K562 (cell line): ENCODE measurements around the gene C12orf75. TPM values are rescaled to one million over a fixed set of nuclear protein-coding genes. Genes with fewer than 3 reads are reported as not detected.
"Not testable (repeated sequence)": the region's sequence is repeated elsewhere in the genome, so short reads cannot be mapped to it uniquely, and the experiment has no call there.

ENCODE experiments used
- ATAC-seq: fragments of 200-7000 bp; cut with Tn5 transposase; 3 replicates; pipeline ENCODE4 v1.9.1; 2020; ENCODE audit warnings: moderate library complexity
- BruUV-seq: library from RNA; stranded (reverse); fragments of 400-500 nt; replicated peaks from 2 replicates; lab custom pipeline; 2021; lab: Mats Ljungman, UMichigan
- CTCF ChIA-PET: fragments of 300-600 bp; formaldehyde crosslinking; extraction: SDS; loops from one replicate; lab custom pipeline; 2021; ENCODE audit warnings: low intra/inter-chr PET ratio; lab: Yijun Ruan, JAX
- POLR2A ChIA-PET: fragments of 300-600, 350-650 bp; sonication (Branson Sonifier 250); formaldehyde crosslinking; extraction: SDS; loops from one replicate; lab custom pipeline; 2021; ENCODE audit warnings: antibody characterized with exemption, inconsistent platforms; lab: Yijun Ruan, JAX
- DNase-seq, 4 experiments: peaks; one replicate each; pipeline versions ENCODE4 v3.0.0 to v3.0.0-alpha.2; 2011 to 2018; ENCODE audit warnings: low spot score in 3 of 4, mixed read lengths in 3 of 4; ENCODE audit errors: extremely low read depth in 1 of 4
- FAIRE-seq: peaks from 2 replicates; lab custom pipeline; 2011; peaks lifted over from hg19 to GRCh38; lab: Jason Lieb, UNC
- H2AFZ ChIP-seq: 2 replicates; pipeline ENCODE4 v1.6.0; 2011; ENCODE audit warnings: low read depth, low read length, control low read depth, inconsistent platforms
- H3K27ac ChIP-seq: fragments of 200-600 bp; 3 replicates; pipeline ENCODE4 v1.8.0; 2011; ENCODE audit warnings: low read depth, mild to moderate bottlenecking, control low read depth, inconsistent platforms, low read length, moderate library complexity, mixed read lengths; ENCODE audit errors: extremely low read depth
- H3K27me3 ChIP-seq, 2 experiments: fragments of 300-600 bp in 1 of 2; 2 replicates in 1 of 2; 3 replicates in 1 of 2; pipeline versions ENCODE4 v1.6.0 to v1.8.0; 2011; ENCODE audit warnings: inconsistent platforms in 2 of 2, low read length in 2 of 2, mild to moderate bottlenecking in 1 of 2, mixed read lengths in 1 of 2, moderate library complexity in 1 of 2; ENCODE audit not compliant: control insufficient read depth in 2 of 2, insufficient read depth in 2 of 2
- H3K36me3 ChIP-seq: fragments of 300-600 bp; 3 replicates; pipeline ENCODE4 v1.8.0; 2011; ENCODE audit warnings: mild to moderate bottlenecking, low read length, inconsistent platforms; ENCODE audit not compliant: control insufficient read depth, insufficient read depth
- H3K4me1 ChIP-seq, 2 experiments: fragments of 200-600 bp in 1 of 2; replicated peaks in 1 of 2; 2 replicates in 1 of 2; 3 replicates in 1 of 2; pipeline versions ENCODE4 v1.5.1 to v1.8.0; 2011; ENCODE audit warnings: inconsistent platforms in 2 of 2, low read length in 2 of 2, mild to moderate bottlenecking in 1 of 2, mixed read lengths in 1 of 2, moderate library complexity in 1 of 2; ENCODE audit not compliant: control insufficient read depth in 2 of 2, insufficient read depth in 2 of 2
- H3K4me2 ChIP-seq: 2 replicates; pipeline ENCODE4 v1.6.1; 2011; ENCODE audit warnings: low read length, control low read depth, inconsistent platforms, mixed read lengths; ENCODE audit not compliant: insufficient read depth
- H3K4me3 ChIP-seq: fragments of 200-600 bp; sonication (generic), shearing (Covaris generic); 2 replicates; pipeline ENCODE4 v1.5.1; 2016; ENCODE audit warnings: control low read depth, inconsistent platforms
- H3K79me2 ChIP-seq: fragments of 200-600 bp; 3 replicates; pipeline ENCODE4 v1.8.0; 2011; ENCODE audit warnings: low read length, inconsistent platforms; ENCODE audit not compliant: control insufficient read depth, insufficient read depth
- H3K9ac ChIP-seq, 2 experiments: 2 replicates each; pipeline versions ENCODE4 v1.6.0 to v1.6.1; 2011; ENCODE audit warnings: low read depth in 2 of 2, low read length in 2 of 2, control low read depth in 1 of 2, inconsistent platforms in 1 of 2, mild to moderate bottlenecking in 1 of 2, mixed read lengths in 1 of 2; ENCODE audit not compliant: insufficient read depth in 1 of 2
- H3K9me1 ChIP-seq: one replicate; pipeline ENCODE4 v1.6.0; 2011; ENCODE audit warnings: inconsistent platforms, mild to moderate bottlenecking, low read length, moderate library complexity; ENCODE audit not compliant: control insufficient read depth, insufficient read depth
- H3K9me3 ChIP-seq: replicated peaks from 2 replicates; pipeline ENCODE4 v1.5.1; 2011; ENCODE audit warnings: low read depth, low read length, inconsistent platforms; ENCODE audit not compliant: control insufficient read depth, insufficient read depth
- H4K20me1 ChIP-seq: replicated peaks from 2 replicates; pipeline ENCODE4 v1.6.1; 2011; ENCODE audit warnings: low read length, inconsistent platforms, mixed read lengths; ENCODE audit not compliant: control insufficient read depth, insufficient read depth
- WGBS: fragments of 100-300 bp; shearing (Covaris generic); methylation state at CpG from one replicate; pipeline ENCODE4 v1.1.6; 2016; ENCODE audit warnings: low coverage, mixed read lengths; ENCODE audit not compliant: insufficient coverage; ENCODE audit errors: missing lambda C conversion rate; 5-methylcytosine and 5-hydroxymethylcytosine counted together
- in situ Hi-C: fragments of 300-500 bp; cut with MboI; formaldehyde crosslinking; loops from 4 replicates; pipeline ENCODE4 v1.15.0; 2018; ENCODE audit warnings: inconsistent platforms, mixed read lengths
- intact Hi-C: fragments of 100-400 bp; cut with micrococcal nuclease; formaldehyde crosslinking; loops from 2 replicates; pipeline ENCODE4 v1.14.2; 2022
- polyA plus RNA-seq, 8 experiments: library from polyadenylated mRNA; depleted of rRNA in 4 of 8; stranded (reverse) in 5 of 8; unstranded in 3 of 8; fragments of >200 nt; fragmentation: Nextera tagmentation in 2 of 8; fragmentation: Illumina TruSeq in 1 of 8; extraction: Ambion mirVana in 2 of 8; extraction: Trizol in 1 of 8; gene quantifications; 2 replicates each; pipeline versions ENCODE4 v1.2.1 to v1.2.3, GENCODE V29; 2011 to 2014; ENCODE audit warnings: inconsistent platforms in 1 of 8, missing spikeins in 1 of 8
- total RNA-seq, 7 experiments: library from RNA; depleted of rRNA in 6 of 7; stranded (reverse); fragments of >200 nt in 6 of 7; fragmentation: Illumina TruSeq in 2 of 7; extraction: Trizol in 2 of 7; gene quantifications; 2 replicates each; pipeline versions ENCODE4 v1.2.1 to v1.2.3, GENCODE V29; 2011 to 2021; ENCODE audit warnings: low replicate concordance in 1 of 7

The C12orf75 gene
- total and polyA plus RNA-seq, 9 of the 15 experiments (the other 6 are each of a cell fraction or from before 2014, with no cell fraction given) = 0.06 to 0.82 (median 0.26) TPM; not detected in 3

GRCh38 chr12:105309384-105309783 is 21.1 kb upstream of the C12orf75 start:
- in situ Hi-C loops, ATAC-seq, DNase-seq, CTCF ChIA-PET, H2AFZ ChIP-seq, POLR2A ChIA-PET, FAIRE-seq, BruUV-seq, H3K79me2 ChIP-seq, H3K9ac ChIP-seq, H4K20me1 ChIP-seq, H3K27me3 ChIP-seq, H3K4me1 ChIP-seq, H3K27ac ChIP-seq, H3K9me3 ChIP-seq, H3K4me2 ChIP-seq, H3K36me3 ChIP-seq, H3K9me1 ChIP-seq, intact Hi-C loops, H3K4me3 ChIP-seq: not testable (repeated sequence)
- 0% methylated on average over 3 of the region's 3 CpGs for WGBS

- H2AFZ ChIP-seq, H3K4me3 ChIP-seq, H3K9me1 ChIP-seq, H4K20me1 ChIP-seq, FAIRE-seq, H3K27ac ChIP-seq, CTCF ChIA-PET, in situ Hi-C loops, H3K9me3 ChIP-seq, intact Hi-C loops, DNase-seq, H3K27me3 ChIP-seq, H3K9ac ChIP-seq, H3K4me1 ChIP-seq, H3K36me3 ChIP-seq, POLR2A ChIA-PET, H3K79me2 ChIP-seq, H3K4me2 ChIP-seq, ATAC-seq, BruUV-seq: not testable (repeated sequence)
- 0% methylated on average over 1 of the region's 2 CpGs for WGBS
Observed at GRCh38 chr12:105310476-105311085, 19.9 kb upstream of the C12orf75 start.

GRCh38 chr12:105311936-105312335 is 18.6 kb upstream of the C12orf75 start:
- H3K27ac ChIP-seq, POLR2A ChIA-PET: not testable (repeated sequence)

More at GRCh38 chr12:105311936-105312335, 18.6 kb upstream of the C12orf75 start:
- in situ Hi-C loops, H4K20me1 ChIP-seq, H2AFZ ChIP-seq, H3K4me3 ChIP-seq, FAIRE-seq, H3K79me2 ChIP-seq, BruUV-seq, H3K9me3 ChIP-seq, DNase-seq, H3K36me3 ChIP-seq, H3K9ac ChIP-seq, H3K4me2 ChIP-seq, H3K4me1 ChIP-seq, H3K9me1 ChIP-seq, CTCF ChIA-PET, intact Hi-C loops, H3K27me3 ChIP-seq, ATAC-seq: not testable (repeated sequence)
- 0% methylated on average over 2 of the region's 3 CpGs for WGBS
